H9 (cell line): ENCODE data around the gene CORO1C. TPM values are rescaled to one million over a fixed set of nuclear protein-coding genes. Genes with fewer than 3 reads are reported as not detected.

Source experiments
- DNase-seq: peaks from one replicate; pipeline ENCODE4 v3.0.0-alpha.2; 2017
- H2AFZ ChIP-seq: one replicate; pipeline ENCODE4 v1.6.1; 2013; ENCODE audit warnings: mild to moderate bottlenecking, low read length, control low read depth, moderate library complexity
- H2AK5ac ChIP-seq: 2 replicates; pipeline ENCODE4 v1.6.1; 2013; ENCODE audit warnings: low read length, control low read depth, mixed read lengths; ENCODE audit not compliant: insufficient read length
- H2BK120ac ChIP-seq: one replicate; pipeline ENCODE4 v1.6.1; 2013; ENCODE audit warnings: low read depth, mild to moderate bottlenecking, low read length, control low read depth, inconsistent platforms; ENCODE audit not compliant: poor library complexity, severe bottlenecking
- H2BK12ac ChIP-seq: 2 replicates; pipeline ENCODE4 v1.6.1; 2013; ENCODE audit warnings: low read length, control low read depth, mixed read lengths, low read depth; ENCODE audit not compliant: insufficient read length
- H2BK15ac ChIP-seq: 2 replicates; pipeline ENCODE4 v1.6.1; 2013; ENCODE audit warnings: low read depth, low read length, control low read depth
- H2BK20ac ChIP-seq: one replicate; pipeline ENCODE4 v1.6.1; 2013; ENCODE audit warnings: low read depth, mild to moderate bottlenecking, low read length, control low read depth, inconsistent platforms; ENCODE audit not compliant: poor library complexity, severe bottlenecking
- H2BK5ac ChIP-seq: 2 replicates; pipeline ENCODE4 v1.6.1; 2013; ENCODE audit warnings: low read length, control low read depth, mixed read lengths; ENCODE audit not compliant: insufficient read length
- H3K14ac ChIP-seq: 2 replicates; pipeline ENCODE4 v1.6.1; 2013; ENCODE audit warnings: low read length, control low read depth; ENCODE audit not compliant: insufficient read depth
- H3K18ac ChIP-seq: 2 replicates; pipeline ENCODE4 v1.6.1; 2013; ENCODE audit warnings: low read depth, mild to moderate bottlenecking, mixed read lengths, low read length, control low read depth; ENCODE audit not compliant: insufficient read length
- H3K23ac ChIP-seq: 2 replicates; pipeline ENCODE4 v1.6.1; 2013; ENCODE audit warnings: low read length, control low read depth, mixed read lengths, low read depth; ENCODE audit not compliant: insufficient read length
- H3K23me2 ChIP-seq: 2 replicates; pipeline ENCODE4 v1.6.1; 2013; ENCODE audit warnings: low read depth, mild to moderate bottlenecking, mixed read lengths, low read length, control low read depth; ENCODE audit not compliant: insufficient read length, poor library complexity, severe bottlenecking
- H3K27ac ChIP-seq: 2 replicates; pipeline ENCODE4 v1.5.1; 2013; ENCODE audit warnings: low read length, control low read depth, mixed read lengths, low read depth; ENCODE audit not compliant: insufficient read length
- H3K27me3 ChIP-seq: 2 replicates; pipeline ENCODE4 v1.6.1; 2013; ENCODE audit warnings: low read length, control low read depth, inconsistent platforms; ENCODE audit not compliant: insufficient read depth
- H3K4ac ChIP-seq: 2 replicates; pipeline ENCODE4 v1.6.1; 2013; ENCODE audit warnings: low read depth, mild to moderate bottlenecking, control low read depth, inconsistent platforms, low read length, moderate library complexity
- H3K4me1 ChIP-seq: 2 replicates; pipeline ENCODE4 v1.6.1; 2013; ENCODE audit warnings: low read length, control low read depth, inconsistent platforms; ENCODE audit not compliant: insufficient read depth
- H3K4me2 ChIP-seq: 2 replicates; pipeline ENCODE4 v1.6.1; 2013; ENCODE audit warnings: low read length, control low read depth, mixed read lengths; ENCODE audit not compliant: insufficient read length, insufficient read depth
- H3K56ac ChIP-seq: 2 replicates; pipeline ENCODE4 v1.6.1; 2013; ENCODE audit warnings: low read depth, mild to moderate bottlenecking, mixed read lengths, low read length, control low read depth; ENCODE audit not compliant: insufficient read length
- H3K79me1 ChIP-seq: 2 replicates; pipeline ENCODE4 v1.6.1; 2013; ENCODE audit warnings: low read depth, mild to moderate bottlenecking, moderate library complexity, low read length, control low read depth, inconsistent platforms; ENCODE audit not compliant: insufficient read depth, poor library complexity, severe bottlenecking
- H3K79me2 ChIP-seq: 2 replicates; pipeline ENCODE4 v1.6.1; 2013; ENCODE audit warnings: low read length, control low read depth, inconsistent platforms; ENCODE audit not compliant: insufficient read depth
- H3K9ac ChIP-seq: 2 replicates; pipeline ENCODE4 v1.6.1; 2013; ENCODE audit warnings: low read length, control low read depth, mixed read lengths; ENCODE audit not compliant: insufficient read length; ENCODE audit errors: extremely low read depth
- H3K9me3 ChIP-seq: one replicate; pipeline ENCODE4 v1.6.1; 2013; ENCODE audit warnings: low read depth, low read length, inconsistent platforms; ENCODE audit not compliant: control insufficient read depth
- H3T11ph ChIP-seq: one replicate; pipeline ENCODE4 v1.6.1; 2013; ENCODE audit warnings: mild to moderate bottlenecking, low read length, control low read depth, inconsistent platforms
- H4K20me1 ChIP-seq: one replicate; pipeline ENCODE4 v1.6.1; 2013; ENCODE audit not compliant: control insufficient read depth, insufficient read length, insufficient read depth
- H4K5ac ChIP-seq: 2 replicates; pipeline ENCODE4 v1.6.1; 2013; ENCODE audit warnings: low read depth, mild to moderate bottlenecking, mixed read lengths, low read length, control low read depth; ENCODE audit not compliant: insufficient read length
- H4K8ac ChIP-seq: replicated peaks from 2 replicates; pipeline ENCODE4 v1.6.1; 2013; ENCODE audit warnings: low read length, control low read depth, mixed read lengths, low read depth; ENCODE audit not compliant: insufficient read length
- H4K91ac ChIP-seq: 2 replicates; pipeline ENCODE4 v1.6.1; 2013; ENCODE audit warnings: low read depth, mild to moderate bottlenecking, moderate library complexity, mixed read lengths, low read length, control low read depth; ENCODE audit not compliant: insufficient read length
- H3K27ac Mint-ChIP-seq, 3 experiments: 2 replicates in 2 of 3; 3 replicates in 1 of 3; pipeline ENCODE4 v1.8.0; 2020 to 2021; ENCODE audit warnings: mixed read lengths in 3 of 3, mild to moderate bottlenecking in 1 of 3, moderate library complexity in 1 of 3
- H3K27me3 Mint-ChIP-seq: 2 replicates; pipeline ENCODE4 v1.8.0; 2021; ENCODE audit warnings: low read depth, mild to moderate bottlenecking, moderate library complexity, mixed read lengths
- H3K36me3 Mint-ChIP-seq, 3 experiments: 2 replicates in 2 of 3; 3 replicates in 1 of 3; pipeline ENCODE4 v1.8.0; 2020 to 2021; ENCODE audit warnings: low read depth in 3 of 3, mixed read lengths in 3 of 3; ENCODE audit not compliant: insufficient read depth in 1 of 3
- H3K4me1 Mint-ChIP-seq, 2 experiments: 2 replicates each; pipeline ENCODE4 v1.8.0; 2020; ENCODE audit warnings: mixed read lengths in 2 of 2
- H3K4me3 Mint-ChIP-seq, 2 experiments: 2 replicates in 1 of 2; 3 replicates in 1 of 2; pipeline ENCODE4 v1.8.0; 2020 to 2021; ENCODE audit warnings: mild to moderate bottlenecking in 2 of 2, mixed read lengths in 2 of 2, moderate library complexity in 1 of 2
- H3K9me3 Mint-ChIP-seq, 2 experiments: 2 replicates in 1 of 2; 3 replicates in 1 of 2; pipeline ENCODE4 v1.8.0; 2020; ENCODE audit warnings: mild to moderate bottlenecking in 2 of 2, mixed read lengths in 2 of 2, moderate library complexity in 1 of 2
- WGBS: extraction: QIAGEN DNeasy Blood & Tissue Kit; methylation state at CpG from one replicate; pipeline ENCODE4 v1.1.7; 2013; ENCODE audit warnings: missing lambda C conversion rate, low lambda C conversion rate, mixed read lengths; ENCODE audit not compliant: insufficient read length; ENCODE audit errors: extremely low coverage; 5-methylcytosine and 5-hydroxymethylcytosine counted together
- total RNA-seq: library from RNA; stranded (reverse); gene quantifications from 2 replicates; pipeline ENCODE4 v1.2.1, GENCODE V29; 2021
- TF ChIP-seq, protein P1 (sequence below): fragments of 200-600 bp; sonication (generic); conservative IDR thresholded peaks from 3 replicates; pipeline ENCODE4 v1.8.0; 2021; ENCODE audit warnings: antibody characterized with exemption, mild to moderate bottlenecking

CORO1C gene
- total RNA-seq, 1 experiment from 2014 or later, result 154 TPM

DNA sequence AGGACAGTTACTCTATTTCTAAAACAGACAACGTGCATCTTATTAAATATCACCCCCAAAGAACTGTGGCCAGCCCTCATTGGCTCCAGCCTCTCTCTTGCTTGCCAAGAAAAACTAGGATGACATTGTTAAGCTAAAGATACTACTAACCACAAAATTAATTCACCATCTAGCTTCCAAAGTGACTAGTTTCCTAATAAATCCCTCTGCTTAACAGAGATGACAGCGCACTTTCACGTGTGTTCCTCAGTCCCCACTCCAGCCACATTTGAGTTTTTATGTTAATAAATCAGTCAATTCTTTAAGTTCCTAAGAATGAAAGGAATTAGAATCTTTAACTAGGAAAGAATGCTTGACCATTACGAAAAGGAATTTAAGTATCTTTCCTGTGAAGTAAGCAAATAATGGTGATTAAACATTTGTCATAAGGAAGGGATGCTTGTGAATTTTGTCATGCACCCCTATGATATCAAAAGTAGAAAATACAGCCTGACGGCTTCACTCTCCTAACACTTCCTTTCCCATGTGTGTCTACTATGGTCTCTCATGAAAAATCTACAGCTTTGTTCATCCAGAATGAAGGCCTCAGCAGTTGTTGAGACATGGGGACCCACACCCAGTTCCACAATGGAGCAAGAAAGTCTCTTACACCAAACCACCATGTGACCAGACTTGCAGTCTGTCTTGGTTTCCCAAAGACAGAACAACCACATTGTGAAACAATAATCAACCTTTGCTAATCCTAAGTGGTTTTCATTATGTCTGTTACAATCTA lies 8.1 kb downstream of the CORO1C start:
- H2AFZ ChIP-seq, result no peak overlapping the region
- peaks cover 32% of the 10 kb centered on the region for H3K79me2 ChIP-seq
- no peak overlapping the region for H3K4ac ChIP-seq
- DNase-seq, result no peak
- no peak overlapping the region for H4K8ac ChIP-seq
- no peak overlapping the region for H2BK20ac ChIP-seq
- TF ChIP-seq, protein P1, sequence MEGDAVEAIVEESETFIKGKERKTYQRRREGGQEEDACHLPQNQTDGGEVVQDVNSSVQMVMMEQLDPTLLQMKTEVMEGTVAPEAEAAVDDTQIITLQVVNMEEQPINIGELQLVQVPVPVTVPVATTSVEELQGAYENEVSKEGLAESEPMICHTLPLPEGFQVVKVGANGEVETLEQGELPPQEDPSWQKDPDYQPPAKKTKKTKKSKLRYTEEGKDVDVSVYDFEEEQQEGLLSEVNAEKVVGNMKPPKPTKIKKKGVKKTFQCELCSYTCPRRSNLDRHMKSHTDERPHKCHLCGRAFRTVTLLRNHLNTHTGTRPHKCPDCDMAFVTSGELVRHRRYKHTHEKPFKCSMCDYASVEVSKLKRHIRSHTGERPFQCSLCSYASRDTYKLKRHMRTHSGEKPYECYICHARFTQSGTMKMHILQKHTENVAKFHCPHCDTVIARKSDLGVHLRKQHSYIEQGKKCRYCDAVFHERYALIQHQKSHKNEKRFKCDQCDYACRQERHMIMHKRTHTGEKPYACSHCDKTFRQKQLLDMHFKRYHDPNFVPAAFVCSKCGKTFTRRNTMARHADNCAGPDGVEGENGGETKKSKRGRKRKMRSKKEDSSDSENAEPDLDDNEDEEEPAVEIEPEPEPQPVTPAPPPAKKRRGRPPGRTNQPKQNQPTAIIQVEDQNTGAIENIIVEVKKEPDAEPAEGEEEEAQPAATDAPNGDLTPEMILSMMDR, result no peak
- H3K23me2 ChIP-seq, result no peaks in the 10 kb centered on the region
- no peak overlapping the region for H2BK5ac ChIP-seq
- H3K4me2 ChIP-seq, result no peak overlapping the region
- H3K27me3 ChIP-seq, result no peaks in the 10 kb centered on the region
- H3K27ac ChIP-seq, result no peak overlapping the region
- H2AK5ac ChIP-seq, result no peak overlapping the region
- no peaks in the 10 kb centered on the region for H4K20me1 ChIP-seq
- H3K9ac ChIP-seq, result no peak overlapping the region
- no peak overlapping the region for H2BK12ac ChIP-seq
- H3K4me1 ChIP-seq, result peaks cover 6% of the 10 kb centered on the region
- H3K9me3 ChIP-seq, result no peaks in the 10 kb centered on the region
- no peak overlapping the region for H4K91ac ChIP-seq
- no peak overlapping the region for H3K14ac ChIP-seq
- no peak overlapping the region for H2BK15ac ChIP-seq
- no peak overlapping the region for H3T11ph ChIP-seq
- peaks cover 45 to 51% of the 10 kb centered on the region in 2 experiments for H3K4me1 Mint-ChIP-seq
- no peaks in the 10 kb centered on the region for H3K9me3 Mint-ChIP-seq
- no peak overlapping the region for H2BK120ac ChIP-seq
- peaks cover 4% of the 10 kb centered on the region for H3K79me1 ChIP-seq
- no peak overlapping the region for H3K4me3 Mint-ChIP-seq
- H3K23ac ChIP-seq, result no peak overlapping the region
- no peak overlapping the region for H3K56ac ChIP-seq
- no peak overlapping the region for H4K5ac ChIP-seq
- no peak overlapping the region for H3K18ac ChIP-seq
- H3K27ac Mint-ChIP-seq, result peak overlapping the region in 1 of 3 experiments; percentile 81; a peak in 3 of 7 replicates
- H3K36me3 Mint-ChIP-seq, result no peaks in the 10 kb centered on the region
- no CpG with 5 or more reads among the region's 5 CpGs for WGBS
- H3K27me3 Mint-ChIP-seq, result no peaks in the 10 kb centered on the region
